Activated naive CD4-positive, alpha-beta T cell treated with Interleukin-2 at 50 U/mL for 16 hours (primary cell): Measurements from ENCODE around the gene DBF4B.
A peak's percentile ranks its signal among the peaks of the same experiment; 100 is the strongest.
"Not testable (repeated sequence)": the region's sequence is repeated elsewhere in the genome, so short reads cannot be mapped to it uniquely, and the experiment has no call there.

Experiments used
- DNase-seq: peaks from one replicate; pipeline ENCODE4 v3.0.0-alpha.2; 2020

The DBF4B gene

DNA sequence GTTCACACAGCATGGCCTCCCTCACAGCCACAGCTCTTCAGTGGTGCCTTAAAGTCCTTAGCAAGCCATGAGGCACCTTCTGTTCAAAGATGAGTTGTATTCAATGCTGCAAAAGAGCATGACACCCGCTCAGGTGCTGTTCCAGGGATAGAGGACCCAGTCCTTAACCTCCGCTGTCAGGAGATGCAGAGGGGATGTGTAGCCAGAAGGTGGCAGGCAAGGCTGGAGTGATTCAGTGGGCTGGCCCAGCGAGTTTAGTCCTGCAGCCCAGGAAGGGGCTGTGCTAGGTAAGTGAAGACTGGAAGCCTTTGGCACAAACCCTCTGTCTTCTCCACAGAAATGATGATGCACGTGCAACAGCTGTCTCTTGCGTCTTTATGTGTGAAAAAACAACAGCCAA lies 25.3 kb downstream of the DBF4B start:
- DNase-seq: no peak

DNA sequence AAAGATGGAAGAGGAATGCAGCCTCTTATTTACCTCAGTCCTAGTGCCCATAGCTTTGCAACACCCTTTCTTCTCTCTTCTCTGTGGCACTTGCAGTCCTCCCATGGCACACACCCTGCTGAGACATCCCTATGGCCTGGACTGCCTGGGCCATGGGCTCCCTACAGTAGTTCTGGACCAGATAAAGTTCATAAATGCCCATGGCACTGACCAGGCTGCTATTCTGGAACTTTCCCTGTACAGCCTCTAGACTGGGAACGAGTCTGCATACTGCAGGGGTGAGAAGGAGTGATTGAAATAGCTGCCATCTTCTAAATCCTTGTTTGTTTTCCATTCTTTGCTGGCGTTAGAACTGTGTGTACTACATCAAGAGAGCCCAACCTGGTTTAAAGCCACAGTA lies 25.8 kb downstream of the DBF4B start:
- DNase-seq: no peak

DNA sequence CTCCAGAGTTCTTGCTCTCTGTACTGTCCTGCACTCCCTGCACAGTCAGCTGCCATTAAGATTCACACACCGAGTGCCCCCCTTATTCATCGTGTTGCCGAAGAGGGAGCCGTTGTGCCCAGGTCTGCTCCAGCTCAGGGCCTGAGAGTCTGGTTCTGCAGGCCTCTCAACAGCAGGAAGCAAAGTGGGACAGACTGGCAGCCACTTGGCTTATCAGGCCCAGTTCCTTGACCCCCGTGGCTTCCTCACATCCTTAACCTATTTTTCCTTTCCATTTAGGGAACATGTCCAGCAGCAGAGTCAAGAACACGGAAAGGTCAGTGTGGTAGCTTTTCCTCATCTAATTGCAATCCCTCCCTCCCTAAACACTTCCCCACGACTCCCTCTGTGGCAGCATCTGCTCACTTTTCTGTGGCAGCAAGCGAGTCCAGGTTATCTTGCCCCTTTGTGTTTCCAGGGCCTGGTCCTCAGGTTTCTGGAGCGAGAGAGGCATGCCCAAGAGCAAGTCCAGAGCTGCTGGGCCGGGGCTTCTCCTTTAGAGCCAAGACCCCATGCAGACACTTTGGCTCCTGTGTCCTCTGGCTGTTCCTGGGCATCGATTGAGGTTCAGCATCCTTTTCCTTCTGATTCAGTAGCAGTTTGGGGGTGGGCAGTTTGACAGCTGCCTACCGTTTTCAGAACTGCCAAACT lies 28.2 kb downstream of the DBF4B start:
- DNase-seq: no peak

DNA sequence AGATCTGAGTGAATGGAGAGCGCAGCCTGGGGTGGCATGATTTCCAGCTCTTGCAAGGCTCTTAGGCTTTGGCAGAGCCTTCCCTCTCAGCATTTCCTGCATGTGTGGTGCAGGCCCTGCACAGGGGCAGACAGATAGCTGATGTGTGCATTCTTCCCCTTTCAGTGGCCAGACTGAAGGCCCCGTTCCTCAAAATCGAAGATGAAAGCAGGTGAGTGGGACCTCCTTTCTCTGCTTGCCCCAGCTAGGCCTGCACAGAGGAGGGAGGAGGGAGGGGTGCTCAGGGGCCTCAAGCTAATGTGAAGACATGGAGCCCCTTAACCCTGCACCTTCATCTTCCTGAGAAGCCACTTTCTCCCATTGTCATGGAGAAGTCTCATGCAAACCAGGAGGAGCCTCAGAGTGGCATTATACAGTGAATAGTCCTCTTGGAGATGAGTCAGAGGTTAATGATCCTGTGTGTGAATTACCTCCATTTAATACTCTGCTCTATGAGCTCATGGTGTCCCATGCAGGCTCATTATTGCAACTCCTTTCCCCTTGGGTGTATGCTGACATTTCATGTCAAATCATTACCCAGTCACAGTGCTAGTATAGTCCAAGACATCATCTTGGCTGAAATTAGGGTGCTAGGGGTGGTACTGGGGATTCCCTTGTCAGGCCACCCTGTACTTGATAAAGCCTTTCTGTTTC lies 29.9 kb downstream of the DBF4B start:
- no peak for DNase-seq

DNA sequence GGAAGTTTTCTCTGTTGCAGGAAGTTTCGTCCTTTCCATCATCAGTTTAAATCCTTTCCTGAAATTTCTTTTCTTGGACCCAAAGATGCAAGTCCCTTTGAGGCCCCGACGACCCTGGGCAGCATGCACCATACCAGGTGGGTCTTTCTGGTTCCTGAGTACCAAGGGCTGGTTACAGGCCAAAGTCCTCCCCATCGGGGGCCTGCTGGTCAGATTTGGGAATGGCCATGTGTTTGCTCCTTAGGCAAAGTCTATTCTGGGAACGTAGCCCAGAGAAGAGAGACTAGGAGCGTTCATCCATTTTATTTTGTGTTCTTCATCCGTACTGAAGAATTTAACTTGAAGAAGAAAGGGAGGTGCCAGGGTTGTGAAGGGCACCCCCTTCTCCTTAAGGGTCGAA lies 32.9 kb downstream of the DBF4B start:
- no peak for DNase-seq

DNA sequence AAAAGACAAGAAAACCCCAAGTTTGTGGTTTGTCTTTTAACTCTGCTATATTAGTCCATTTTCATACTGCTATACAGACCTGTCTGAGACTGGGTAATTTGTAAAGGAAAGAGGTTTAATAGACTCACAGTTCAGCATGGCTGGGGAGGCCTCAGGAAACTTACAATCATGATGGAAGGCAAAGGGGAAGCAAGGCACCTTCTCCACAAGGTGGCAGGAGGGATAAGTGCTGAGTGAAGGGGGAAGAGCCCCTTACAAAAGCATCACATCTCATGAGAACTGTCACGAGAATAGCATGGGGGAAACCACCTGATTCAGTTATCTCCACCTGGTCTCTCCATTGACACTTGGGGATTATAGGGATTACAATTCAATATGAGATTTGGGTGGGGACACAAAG lies 36.8 kb downstream of the DBF4B start:
- no peak for DNase-seq

DNA sequence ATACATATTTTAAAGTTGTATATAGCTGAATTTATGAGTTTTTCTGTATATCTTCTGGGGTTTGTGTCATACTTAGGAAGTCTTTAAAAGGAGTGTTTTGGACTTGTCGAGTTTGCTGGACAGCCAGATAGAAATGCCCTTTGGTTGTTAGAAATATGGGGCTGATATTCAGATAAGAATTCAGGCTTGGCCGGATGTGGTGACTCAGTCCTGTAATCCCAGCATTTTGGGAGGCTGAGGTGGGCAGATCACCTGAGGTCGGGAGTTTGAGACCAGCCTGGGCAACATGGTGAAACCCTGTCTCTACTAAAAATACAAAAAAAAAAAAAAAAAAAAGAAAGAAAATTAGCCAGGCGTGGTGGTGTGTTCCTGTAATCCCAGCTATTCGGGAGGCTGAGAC lies 37.3 kb downstream of the DBF4B start:
- DNase-seq: not testable (repeated sequence)

DNA sequence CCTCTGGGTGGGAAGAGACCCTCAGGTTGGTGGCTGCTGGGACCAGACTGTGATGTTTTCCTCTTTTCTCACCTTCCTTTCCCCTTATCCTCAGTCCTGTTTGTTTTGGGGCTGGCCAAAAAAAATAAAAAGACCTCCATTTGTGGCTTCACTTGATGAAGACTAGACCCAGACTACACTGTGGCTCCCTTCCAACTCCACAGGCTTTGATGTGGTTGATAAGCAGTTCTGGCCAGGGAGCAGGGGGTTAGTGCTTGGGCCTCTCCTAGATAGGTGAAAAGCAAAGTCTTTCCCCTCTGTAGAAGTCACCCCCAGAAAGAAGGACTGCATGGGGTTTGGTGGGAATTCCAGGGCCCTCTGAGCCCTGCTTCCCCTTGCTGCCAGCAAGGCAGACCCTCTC lies 39.1 kb downstream of the DBF4B start:
- no peak for DNase-seq

DNA sequence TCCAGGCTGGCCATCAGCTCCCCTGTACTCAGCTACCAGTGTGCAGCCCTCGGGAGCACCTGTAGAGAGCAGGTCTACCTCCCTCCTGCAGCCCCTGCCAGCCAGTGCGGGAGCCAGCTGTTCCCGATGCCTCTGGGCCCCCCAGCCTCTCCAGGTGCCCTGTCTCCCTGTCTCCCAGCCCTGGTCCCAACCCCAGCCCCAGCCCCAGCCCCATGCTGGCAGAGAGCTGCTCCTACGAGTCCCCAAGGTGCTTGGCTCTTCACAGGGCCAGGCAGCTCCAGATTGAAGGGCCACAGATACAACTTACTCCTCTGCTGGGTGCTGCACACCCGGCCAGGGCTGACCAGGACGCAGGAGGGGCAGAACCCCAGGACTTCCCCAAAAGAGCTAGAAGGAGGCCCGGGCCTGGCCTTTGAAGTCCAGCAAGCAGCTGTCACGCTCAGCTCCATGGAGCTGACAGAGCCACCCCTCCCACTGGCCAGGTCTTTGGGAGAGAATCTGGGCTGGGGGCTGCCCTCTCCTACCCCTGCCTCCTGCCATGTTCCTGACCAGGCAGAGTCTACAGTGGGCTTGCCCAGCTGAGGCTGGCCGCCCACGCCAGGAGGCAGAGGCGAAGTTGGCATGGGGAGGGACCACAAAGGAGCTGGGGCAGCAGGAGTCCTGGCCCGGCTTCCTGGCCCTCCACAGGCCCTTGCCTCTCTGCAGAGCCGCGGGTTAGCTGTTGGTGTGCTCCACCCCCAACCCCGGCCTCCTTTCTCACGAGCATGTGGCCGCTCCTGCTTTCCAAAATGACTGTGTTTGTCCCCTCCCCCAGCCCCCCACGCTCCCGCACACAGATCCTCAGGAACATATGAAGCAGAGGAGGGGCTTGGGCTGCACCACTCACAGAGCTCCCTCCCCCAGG lies 40.9 kb downstream of the DBF4B start:
- no peak for DNase-seq

DNA sequence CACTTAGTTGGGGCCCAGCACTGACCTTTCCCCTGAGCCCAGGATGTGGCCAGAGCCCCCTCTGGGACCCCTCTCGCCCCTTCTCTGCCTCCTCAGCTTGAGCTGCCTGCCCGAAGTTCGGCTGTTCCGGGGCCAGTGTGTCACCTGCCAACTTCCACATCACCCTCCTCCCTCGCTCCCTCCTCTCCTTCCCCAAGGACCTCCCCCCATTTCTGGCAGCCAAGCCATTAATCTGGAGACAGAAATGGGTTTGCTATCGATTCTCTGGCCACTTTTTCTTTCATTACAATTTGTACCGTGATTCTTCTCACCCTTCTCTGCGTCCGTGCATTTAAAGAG lies 41.5 kb downstream of the DBF4B start:
- DNase-seq: no peak

DNA sequence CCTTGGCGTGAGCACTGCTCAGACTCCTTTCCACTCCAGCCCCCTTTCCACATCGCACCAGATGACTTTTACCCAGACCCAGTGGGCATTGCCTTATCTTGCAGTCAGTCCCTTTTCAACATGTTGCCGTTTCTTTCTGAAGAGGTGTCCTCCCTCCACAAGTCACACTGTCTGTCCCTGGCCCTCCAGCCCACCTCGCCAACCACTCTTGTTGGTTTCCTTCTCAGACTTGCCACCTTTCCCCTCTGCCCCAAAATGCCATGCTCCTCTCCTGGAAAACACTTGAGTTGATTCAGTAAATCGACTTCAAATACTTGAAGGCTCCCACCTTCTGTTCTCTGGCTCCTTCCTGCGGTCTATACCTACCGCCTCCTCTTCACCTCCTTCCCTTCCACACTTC lies 42.9 kb downstream of the DBF4B start:
- DNase-seq: no peak

DNA sequence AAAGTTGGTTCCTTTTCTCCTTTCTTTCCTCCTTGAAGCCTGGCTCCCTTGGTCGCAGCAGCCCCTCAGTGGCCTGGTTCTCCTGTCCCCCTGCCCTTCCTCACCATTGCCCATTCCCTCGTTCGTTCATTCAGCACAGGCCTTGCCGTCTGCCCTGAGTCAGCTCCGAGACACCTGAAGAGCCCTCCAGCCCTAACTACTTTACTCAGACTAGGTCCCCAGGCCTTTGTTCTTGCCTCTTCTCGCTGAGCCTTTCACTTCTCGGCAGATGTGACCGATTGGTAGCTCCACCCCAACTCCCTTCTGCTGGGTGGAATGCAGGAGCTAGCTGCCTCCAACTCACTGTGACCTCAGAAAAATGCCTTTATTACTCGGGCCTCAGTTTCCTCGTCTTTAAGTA lies 43.3 kb downstream of the DBF4B start:
- DNase-seq: no peak

DNA sequence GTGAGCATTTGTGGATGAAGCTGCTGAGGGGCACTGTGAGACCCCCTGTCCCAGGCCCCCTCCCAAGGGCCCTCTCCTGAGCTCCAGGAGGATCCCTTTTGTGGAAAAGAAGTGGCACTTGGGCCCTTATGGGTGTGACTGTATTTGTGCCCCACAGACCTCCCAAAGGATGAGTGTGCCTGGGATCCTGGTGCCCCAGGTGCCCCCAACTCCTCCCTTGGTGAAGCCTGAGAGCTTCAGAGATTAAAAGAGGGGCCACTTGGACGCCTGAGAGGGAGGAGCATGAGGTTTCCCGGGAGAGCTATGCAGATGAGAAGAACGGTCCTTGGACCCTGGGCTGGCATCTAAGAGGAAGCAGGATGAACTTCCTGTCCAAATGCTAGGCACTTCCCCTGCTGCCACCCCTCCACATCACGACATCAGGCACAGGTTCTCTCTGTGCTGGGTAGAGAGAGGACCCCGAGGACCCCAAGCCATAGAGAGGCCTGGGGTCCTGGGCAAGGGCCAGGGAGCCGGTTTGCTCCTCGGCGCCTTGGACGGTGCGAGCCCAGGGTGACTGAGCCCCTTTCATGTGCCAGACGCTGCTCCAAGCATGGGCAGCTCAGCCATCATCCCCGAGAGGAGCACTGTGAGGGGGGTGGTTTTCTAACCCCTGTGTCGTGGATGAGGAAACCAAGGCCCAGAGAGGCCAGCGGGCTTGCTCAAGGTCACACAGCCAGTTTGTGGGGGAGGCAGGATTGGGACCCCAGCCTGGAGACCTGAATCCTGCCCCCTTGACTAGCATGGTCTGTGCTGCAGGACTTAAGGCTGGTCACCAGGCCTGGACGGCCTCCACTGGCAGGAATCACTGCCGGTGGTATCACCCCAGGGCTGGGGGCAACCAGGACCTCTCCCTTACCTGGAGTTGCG lies 44.7 kb downstream of the DBF4B start:
- no peak for DNase-seq

DNA sequence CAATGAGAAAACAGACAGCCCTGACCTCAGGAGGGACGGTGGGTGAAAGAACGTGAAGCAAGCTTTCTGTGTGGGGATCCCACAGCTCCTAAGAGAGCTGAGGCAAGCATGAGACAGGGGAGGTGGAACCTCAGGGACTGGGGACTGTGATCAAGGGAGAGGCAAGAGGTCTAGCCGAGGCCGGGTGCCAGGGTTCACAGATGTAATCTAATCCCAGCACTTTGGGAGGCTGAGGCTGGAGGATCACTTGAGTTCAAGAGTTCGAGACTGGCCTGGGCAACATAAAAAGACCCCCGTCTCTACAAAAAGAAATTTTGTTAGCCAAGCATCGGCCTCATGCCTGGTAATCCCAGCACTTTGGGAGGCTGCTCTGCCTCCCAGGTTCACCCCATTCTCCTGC lies 45.8 kb downstream of the DBF4B start:
- no peak for DNase-seq

DNA sequence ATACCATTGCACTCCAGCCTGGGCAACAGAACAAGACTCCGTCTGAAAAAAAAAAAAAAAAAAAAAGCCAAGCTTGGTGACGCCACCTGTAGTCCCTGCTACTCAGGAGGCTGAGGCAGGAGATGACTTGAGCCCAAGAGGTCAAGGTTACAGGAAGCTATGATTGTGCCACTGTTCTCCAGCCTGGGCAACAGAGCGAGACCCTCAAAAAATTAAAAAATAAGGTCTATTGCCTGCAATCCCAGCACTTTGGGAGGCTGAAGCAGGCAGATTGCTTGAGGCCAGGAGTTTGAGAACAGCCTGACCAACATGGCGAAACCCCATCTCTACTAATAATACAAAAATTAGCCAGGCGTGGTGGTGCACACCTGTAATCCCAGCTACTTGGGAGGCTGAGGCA lies 46.7 kb downstream of the DBF4B start:
- DNase-seq: not testable (repeated sequence)

DNA sequence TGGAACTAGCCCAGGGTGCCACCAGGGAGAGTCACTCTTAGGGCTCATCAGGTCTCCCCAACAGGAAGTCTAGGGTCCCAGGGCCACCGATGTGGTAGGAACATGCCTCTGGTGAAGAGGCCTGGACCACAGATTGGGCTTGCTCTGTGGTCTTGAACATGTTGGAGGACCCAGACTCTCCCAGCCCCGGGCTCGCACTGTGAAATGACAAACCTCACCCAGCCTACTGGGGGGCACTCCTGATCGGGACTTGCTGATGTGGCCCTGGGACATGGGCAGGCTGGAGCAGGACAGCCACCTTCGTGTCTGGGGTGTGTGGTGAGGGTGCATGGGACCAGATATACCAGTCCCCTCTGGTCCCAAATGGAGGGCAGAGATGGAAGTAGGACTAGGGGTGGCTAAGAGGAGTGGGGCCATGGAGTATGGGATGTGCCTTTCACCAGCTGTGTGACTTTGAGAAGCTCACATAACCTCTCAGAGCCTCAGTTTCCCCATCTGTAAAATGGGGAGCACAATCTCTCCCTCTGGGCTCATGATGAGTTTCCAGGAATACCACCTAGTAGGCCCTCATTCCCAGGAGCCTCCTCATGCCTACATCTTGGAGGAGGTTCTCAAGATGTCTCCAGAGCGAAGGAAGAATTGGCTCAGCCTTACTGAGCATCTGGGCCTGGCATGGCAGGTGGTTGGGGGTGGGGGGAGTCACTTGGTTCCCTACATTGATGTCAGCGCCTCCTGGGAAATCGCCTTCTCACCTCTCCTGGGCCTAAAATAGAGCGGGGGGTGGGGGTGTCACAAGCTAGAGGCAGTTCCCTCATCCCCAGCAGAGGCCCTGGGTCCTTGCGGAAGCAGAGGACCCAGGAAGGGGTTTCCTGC lies 48.8 kb downstream of the DBF4B start:
- DNase-seq: no peak

DNA sequence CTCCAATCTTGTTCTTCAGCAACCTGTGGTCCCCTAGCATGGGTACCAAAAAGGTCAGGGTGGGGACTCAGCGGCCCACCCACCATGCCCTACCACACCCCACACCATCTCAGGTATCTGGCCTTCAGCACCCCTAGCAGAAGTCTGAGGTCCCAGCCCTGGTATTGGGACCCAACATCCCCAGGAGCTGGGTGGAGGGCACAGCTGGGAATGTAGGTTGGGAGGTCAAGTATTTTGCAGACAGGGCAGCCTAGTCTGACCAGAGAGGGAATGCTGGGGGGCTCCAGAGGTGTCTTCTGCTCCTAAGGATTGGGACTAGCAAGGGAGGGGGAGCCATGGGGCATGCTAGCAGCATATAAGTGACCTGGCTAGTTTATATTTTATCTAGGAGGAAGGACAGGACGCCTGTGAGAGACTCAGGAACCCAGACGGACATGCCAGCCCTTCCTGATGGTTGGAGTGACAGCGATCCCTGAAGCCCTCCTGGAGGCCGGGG lies 49.5 kb downstream of the DBF4B start:
- DNase-seq: no peak

DNA sequence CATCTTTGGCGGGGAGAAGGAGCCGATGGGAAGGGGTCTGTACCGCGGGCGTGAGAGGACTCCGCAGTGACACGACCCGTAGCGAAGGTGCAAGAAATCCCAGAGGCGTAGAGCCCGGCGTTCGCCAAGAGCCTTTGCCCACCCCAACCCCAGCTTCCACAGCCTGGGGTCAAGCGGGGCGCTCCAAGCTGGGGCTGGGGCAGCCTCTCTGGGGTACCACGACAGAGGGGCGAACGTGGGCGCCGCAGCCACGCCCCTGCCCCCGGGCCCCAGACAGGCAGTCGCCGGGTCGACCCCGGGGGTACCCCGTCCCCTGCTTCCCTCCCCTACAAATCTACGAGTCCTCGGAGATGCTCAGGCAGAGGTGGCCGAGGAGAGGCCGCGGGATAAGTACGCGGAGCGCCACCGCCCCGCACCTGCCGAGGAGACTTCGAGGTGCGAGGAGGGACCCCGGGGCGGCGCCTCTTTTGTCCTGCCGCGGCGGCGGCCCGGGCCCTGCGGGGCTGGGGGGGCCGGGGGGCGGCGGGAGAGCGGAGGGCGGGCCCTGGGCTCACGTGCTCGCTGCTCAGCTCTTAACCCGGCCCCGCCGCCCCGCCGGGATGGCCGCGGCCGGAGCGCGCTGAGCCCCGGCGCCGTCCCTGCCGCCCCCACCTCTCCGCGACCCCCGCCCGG lies 50.1 kb downstream of the DBF4B start, which contains the start of gene ADAM11:
Gene ADAM11, plus strand, starts transcription at position 575 of the 672 bp plus-strand sequence. CDS start 212 bp downstream, outside the sequence.
- no peak for DNase-seq

DNA sequence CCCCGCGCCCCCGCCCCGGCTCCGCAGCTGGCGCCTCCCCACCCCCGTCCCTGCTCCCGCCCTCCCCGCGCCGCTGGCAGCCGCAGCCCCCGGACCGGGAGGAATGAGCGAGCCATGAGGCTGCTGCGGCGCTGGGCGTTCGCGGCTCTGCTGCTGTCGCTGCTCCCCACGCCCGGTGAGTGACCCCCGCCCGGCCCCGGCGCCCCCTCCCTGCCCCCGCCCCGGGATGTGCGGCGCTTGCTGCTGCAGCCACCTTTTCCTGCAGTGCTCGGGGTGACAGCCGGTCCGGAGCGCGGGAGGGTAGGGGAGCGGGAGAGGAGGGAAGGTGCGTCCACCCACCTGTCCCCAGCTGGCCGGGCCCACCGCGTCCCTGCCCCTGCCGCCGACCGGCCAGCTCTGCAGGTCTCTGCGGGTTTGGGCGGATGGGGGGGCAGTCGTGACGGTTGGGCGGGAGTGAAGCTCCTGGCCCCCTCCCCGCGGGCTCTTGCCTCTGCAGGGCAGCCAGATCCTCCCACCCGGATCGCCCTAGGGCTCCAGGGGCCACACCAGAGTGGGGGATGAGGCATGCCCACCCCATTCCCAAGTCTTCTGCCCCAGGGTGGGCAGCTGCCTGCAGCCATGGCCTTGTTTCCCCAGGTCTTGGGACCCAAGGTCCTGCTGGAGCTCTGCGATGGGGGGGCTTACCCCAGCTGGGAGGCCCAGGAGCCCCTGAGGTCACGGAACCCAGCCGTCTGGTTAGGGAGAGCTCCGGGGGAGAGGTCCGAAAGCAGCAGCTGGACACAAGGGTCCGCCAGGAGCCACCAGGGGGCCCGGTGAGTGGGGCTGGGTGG lies 50.8 kb downstream of the DBF4B start:
- DNase-seq: peak; percentile 2

DNA sequence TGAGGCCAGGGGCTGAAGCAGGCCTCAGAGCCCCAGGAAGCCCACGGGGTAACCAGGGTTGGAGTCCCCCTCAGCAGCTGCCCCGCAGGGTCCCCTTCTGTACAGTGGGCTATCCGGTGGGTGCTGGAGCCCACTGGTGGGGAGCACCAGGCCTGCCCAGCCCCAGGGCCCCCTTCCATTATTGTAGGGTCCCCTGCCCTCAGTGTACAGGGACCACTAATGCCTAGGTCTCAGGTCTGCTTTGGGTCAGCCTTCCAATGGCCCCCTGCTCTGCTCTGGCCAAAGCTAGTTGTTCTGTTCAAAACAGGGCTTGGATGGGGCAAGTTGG lies 51.4 kb downstream of the DBF4B start:
- no peak for DNase-seq
